Neural progenitor cell (in vitro differentiated cells): ENCODE data around the gene SEMA4A. TPM values are rescaled to one million over a fixed set of nuclear protein-coding genes. Genes with fewer than 3 reads are reported as not detected.
A peak's percentile ranks its signal among the peaks of the same experiment; 100 is the strongest.

ENCODE experiments used
- DNase-seq: peaks from one replicate; pipeline ENCODE4 v3.0.0-alpha.2; 2016; ENCODE audit warnings: low spot score
- H2AFZ ChIP-seq: fragments of 200-600 bp; sonication (generic); replicated peaks from 2 replicates; pipeline ENCODE4 v1.6.1; 2016; ENCODE audit warnings: antibody characterized with exemption
- H3F3A ChIP-seq: fragments of 200-600 bp; sonication (generic); 2 replicates; pipeline ENCODE4 v1.6.1; 2016; ENCODE audit warnings: antibody characterized with exemption, low read depth
- H3K27ac ChIP-seq: fragments of 200-600 bp; sonication (generic); 2 replicates; pipeline ENCODE4 v1.5.1; 2016; ENCODE audit warnings: mild to moderate bottlenecking
- H3K27me3 ChIP-seq: fragments of 200-600 bp; sonication (generic); 2 replicates; pipeline ENCODE4 v1.6.1; 2016; ENCODE audit warnings: mild to moderate bottlenecking, moderate library complexity
- H3K36me3 ChIP-seq: fragments of 200-600 bp; sonication (generic); 2 replicates; pipeline ENCODE4 v1.5.1; 2016
- H3K4me1 ChIP-seq: fragments of 200-600 bp; sonication (generic); 2 replicates; pipeline ENCODE4 v1.6.1; 2016; ENCODE audit warnings: mixed run types
- H3K4me2 ChIP-seq: fragments of 200-600 bp; sonication (generic); 2 replicates; pipeline ENCODE4 v1.6.1; 2016
- H3K4me3 ChIP-seq: fragments of 200-600 bp; sonication (generic); 2 replicates; pipeline ENCODE4 v1.5.1; 2016
- H3K79me2 ChIP-seq: fragments of 200-600 bp; sonication (generic); 2 replicates; pipeline ENCODE4 v1.6.1; 2016; ENCODE audit warnings: low read depth
- H3K9ac ChIP-seq: fragments of 200-600 bp; sonication (generic); 2 replicates; pipeline ENCODE4 v1.6.1; 2016
- H3K9me3 ChIP-seq: fragments of 200-600 bp; sonication (generic); 2 replicates; pipeline ENCODE4 v1.5.1; 2016; ENCODE audit warnings: low read depth
- H4K20me1 ChIP-seq: fragments of 200-600 bp; sonication (generic); 2 replicates; pipeline ENCODE4 v1.6.1; 2016; ENCODE audit warnings: low read depth
- H3K27ac Mint-ChIP-seq: 3 replicates; pipeline ENCODE4 v1.8.0; 2021; ENCODE audit warnings: mixed read lengths
- H3K27me3 Mint-ChIP-seq: 2 replicates; pipeline ENCODE4 v1.8.0; 2022; ENCODE audit warnings: low read depth, mild to moderate bottlenecking, inconsistent platforms, moderate library complexity, mixed read lengths; ENCODE audit not compliant: insufficient read depth
- H3K36me3 Mint-ChIP-seq: 3 replicates; pipeline ENCODE4 v1.8.0; 2021; ENCODE audit warnings: mixed read lengths
- H3K4me1 Mint-ChIP-seq: 3 replicates; pipeline ENCODE4 v1.8.0; 2021; ENCODE audit warnings: mixed read lengths
- H3K4me3 Mint-ChIP-seq: 3 replicates; pipeline ENCODE4 v1.8.0; 2021; ENCODE audit warnings: mild to moderate bottlenecking, moderate library complexity, mixed read lengths
- H3K9me3 Mint-ChIP-seq: 3 replicates; pipeline ENCODE4 v1.8.0; 2020; ENCODE audit warnings: mixed read lengths
- EZH2 ChIP-seq: fragments of 200-600 bp; sonication (generic); IDR thresholded peaks from 2 replicates; pipeline ENCODE4 v1.6.1; 2017; ENCODE audit warnings: antibody characterized with exemption, mild to moderate bottlenecking, moderate library complexity
- EZH2phosphoT487 ChIP-seq: fragments of 200-600 bp; sonication (generic); IDR thresholded peaks from 2 replicates; pipeline ENCODE4 v1.6.1; 2017; ENCODE audit warnings: antibody characterized with exemption
- total RNA-seq: library from RNA; depleted of rRNA; stranded (reverse); fragments of >200 nt; gene quantifications from 2 replicates; pipeline ENCODE4 v1.2.3, GENCODE V29; 2015; ENCODE audit warnings: low replicate concordance
- TF ChIP-seq, protein P1 (sequence below): fragments of 200-600 bp; sonication (generic); IDR thresholded peaks from 2 replicates; pipeline ENCODE4 v1.5.1; 2017; ENCODE audit warnings: antibody characterized with exemption, mild to moderate bottlenecking

Gene SEMA4A
- total RNA-seq, 1 donor from 2014 or later = 0.69 TPM

GRCh38 chr1:156106624-156107488 is 46.5 kb upstream of the SEMA4A start:
- Histone ChIP-seq H4K20me1 (peaks cover 100% of the 10 kb centered on the region), H3K9ac (no peak overlapping the region), H2AFZ (no peak overlapping the region), H3K36me3 (no peaks in the 10 kb centered on the region), H3K4me3 (peak overlapping the region; percentile 35), H3K4me2 (peak overlapping the region; percentile 75), H3K9me3 (no peaks in the 10 kb centered on the region), H3K27ac (peak overlapping the region; percentile 51), H3K79me2 (peaks cover 50% of the 10 kb centered on the region), H3F3A (peaks cover 40% of the 10 kb centered on the region), H3K27me3 (no peaks in the 10 kb centered on the region), H3K4me1 (peaks cover 43% of the 10 kb centered on the region)
- Mint-ChIP-seq H3K4me3 (peak overlapping the region; percentile 58), H3K36me3 (peaks cover 14% of the 10 kb centered on the region), H3K27me3 (peaks cover 15% of the 10 kb centered on the region), H3K27ac (peak overlapping the region; percentile 96), H3K4me1 (peaks cover 60% of the 10 kb centered on the region), H3K9me3 (no peaks in the 10 kb centered on the region)
- peak; percentile 72 for DNase-seq
- TF ChIP-seq EZH2 = no peak
- TF ChIP-seq, protein P1, sequence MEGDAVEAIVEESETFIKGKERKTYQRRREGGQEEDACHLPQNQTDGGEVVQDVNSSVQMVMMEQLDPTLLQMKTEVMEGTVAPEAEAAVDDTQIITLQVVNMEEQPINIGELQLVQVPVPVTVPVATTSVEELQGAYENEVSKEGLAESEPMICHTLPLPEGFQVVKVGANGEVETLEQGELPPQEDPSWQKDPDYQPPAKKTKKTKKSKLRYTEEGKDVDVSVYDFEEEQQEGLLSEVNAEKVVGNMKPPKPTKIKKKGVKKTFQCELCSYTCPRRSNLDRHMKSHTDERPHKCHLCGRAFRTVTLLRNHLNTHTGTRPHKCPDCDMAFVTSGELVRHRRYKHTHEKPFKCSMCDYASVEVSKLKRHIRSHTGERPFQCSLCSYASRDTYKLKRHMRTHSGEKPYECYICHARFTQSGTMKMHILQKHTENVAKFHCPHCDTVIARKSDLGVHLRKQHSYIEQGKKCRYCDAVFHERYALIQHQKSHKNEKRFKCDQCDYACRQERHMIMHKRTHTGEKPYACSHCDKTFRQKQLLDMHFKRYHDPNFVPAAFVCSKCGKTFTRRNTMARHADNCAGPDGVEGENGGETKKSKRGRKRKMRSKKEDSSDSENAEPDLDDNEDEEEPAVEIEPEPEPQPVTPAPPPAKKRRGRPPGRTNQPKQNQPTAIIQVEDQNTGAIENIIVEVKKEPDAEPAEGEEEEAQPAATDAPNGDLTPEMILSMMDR = no peak
- TF ChIP-seq EZH2phosphoT487 = no peak

GRCh38 chr1:156108057-156108456 is 45.3 kb upstream of the SEMA4A start:
- H3K9me3 Mint-ChIP-seq = no peaks in the 10 kb centered on the region
- Histone ChIP-seq H3K79me2 (peaks cover 38% of the 10 kb centered on the region), H3F3A (peaks cover 43% of the 10 kb centered on the region), H3K9me3 (no peaks in the 10 kb centered on the region), H3K9ac (no peak overlapping the region), H3K4me1 (peaks cover 37% of the 10 kb centered on the region), H4K20me1 (peaks cover 100% of the 10 kb centered on the region), H3K27ac (no peak overlapping the region), H3K4me3 (no peak overlapping the region), H3K36me3 (no peaks in the 10 kb centered on the region), H2AFZ (no peak overlapping the region), H3K4me2 (no peak overlapping the region), H3K27me3 (no peaks in the 10 kb centered on the region)
- peaks cover 60% of the 10 kb centered on the region for H3K4me1 Mint-ChIP-seq
- TF ChIP-seq EZH2phosphoT487 (no peak), EZH2 (no peak)
- TF ChIP-seq, protein P1 = no peak
- H3K36me3 Mint-ChIP-seq = peaks cover 11% of the 10 kb centered on the region
- H3K27ac Mint-ChIP-seq = no peak overlapping the region
- no peak for DNase-seq
- no peak overlapping the region for H3K4me3 Mint-ChIP-seq
- peaks cover 19% of the 10 kb centered on the region for H3K27me3 Mint-ChIP-seq

DNA sequence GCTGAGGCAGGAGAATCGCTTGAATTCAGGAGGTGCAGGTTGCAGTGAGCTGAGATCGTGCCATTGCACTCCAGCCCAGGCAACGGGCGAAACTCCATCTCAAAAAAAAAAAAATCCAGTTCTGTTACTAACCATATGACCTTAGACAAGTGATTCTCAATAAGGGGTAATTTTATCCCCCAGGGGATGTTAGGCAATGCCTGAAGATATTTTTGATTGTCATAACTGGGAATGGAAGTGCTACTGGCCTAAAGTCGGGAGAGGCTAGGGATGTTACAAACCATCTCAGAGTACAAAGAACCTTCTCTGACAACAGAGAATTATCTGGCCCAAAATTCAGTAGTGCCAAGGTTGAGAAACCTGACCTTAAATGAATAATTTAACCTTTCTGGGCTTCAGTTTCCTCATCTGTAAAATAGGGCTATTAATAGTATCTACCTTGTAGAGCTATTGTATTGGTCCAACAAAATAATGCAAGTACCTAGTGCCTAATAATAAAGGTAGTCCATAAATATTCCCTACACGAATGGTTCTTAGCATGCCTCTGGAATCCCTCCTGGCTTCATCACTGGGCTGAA is 44.6 kb upstream of the SEMA4A start:
- DNase-seq = no peak
- Histone ChIP-seq H3K79me2 (peaks cover 32% of the 10 kb centered on the region), H3K4me1 (peaks cover 30% of the 10 kb centered on the region), H3K27ac (no peak overlapping the region), H3F3A (peaks cover 50% of the 10 kb centered on the region), H2AFZ (no peak overlapping the region), H4K20me1 (peaks cover 100% of the 10 kb centered on the region), H3K4me2 (no peak overlapping the region), H3K27me3 (no peaks in the 10 kb centered on the region), H3K9me3 (no peaks in the 10 kb centered on the region), H3K36me3 (no peaks in the 10 kb centered on the region), H3K4me3 (no peak overlapping the region), H3K9ac (no peak overlapping the region)
- H3K4me3 Mint-ChIP-seq = no peak overlapping the region
- H3K27me3 Mint-ChIP-seq = peaks cover 22% of the 10 kb centered on the region
- H3K9me3 Mint-ChIP-seq = no peaks in the 10 kb centered on the region
- peaks cover 10% of the 10 kb centered on the region for H3K36me3 Mint-ChIP-seq
- TF ChIP-seq EZH2 (no peak), EZH2phosphoT487 (no peak)
- TF ChIP-seq, protein P1 = no peak
- peak overlapping the region; percentile 27 for H3K27ac Mint-ChIP-seq
- H3K4me1 Mint-ChIP-seq = peaks cover 60% of the 10 kb centered on the region
